PC-9 (cell line): ENCODE data around the gene TOX4. TPM values are rescaled to one million over a fixed set of nuclear protein-coding genes. Genes with fewer than 3 reads are reported as not detected.

Experiments
- BruUV-seq: library from RNA; stranded (reverse); fragments of 400-500 nt; replicated peaks from 2 replicates; lab custom pipeline; 2021; lab: Mats Ljungman, UMichigan
- CTCF ChIA-PET: fragments of 300-600 bp; sonication (Branson Sonifier 250); formaldehyde crosslinking; loops from one replicate; lab custom pipeline; 2022; ENCODE audit warnings: antibody characterized with exemption; lab: Charles Lee
- POLR2A ChIA-PET: fragments of 300-600 bp; sonication (Branson Sonifier 250); formaldehyde crosslinking; loops from one replicate; lab custom pipeline; 2022; ENCODE audit warnings: antibody characterized with exemption; ENCODE audit not compliant: unreplicated experiment; lab: Charles Lee
- DNase-seq, 2 experiments: peaks; one replicate each; pipeline versions ENCODE4 v3.0.0 to v3.0.0-alpha.2; 2015 to 2022; ENCODE audit warnings: mixed read lengths in 1 of 2
- H2AFZ ChIP-seq: fragments of 200-600 bp; sonication (generic); 2 replicates; pipeline ENCODE4 v1.8.1; 2017; ENCODE audit warnings: antibody characterized with exemption
- H3F3A ChIP-seq: fragments of 200-600 bp; sonication (generic); 2 replicates; pipeline ENCODE4 v1.8.1; 2017; ENCODE audit warnings: antibody characterized with exemption, mild to moderate bottlenecking, low read depth; ENCODE audit not compliant: insufficient read depth
- H3K27ac ChIP-seq: fragments of 200-600 bp; sonication (generic); 2 replicates; pipeline ENCODE4 v1.6.1; 2016; ENCODE audit warnings: mixed run types
- H3K27me3 ChIP-seq: fragments of 200-600 bp; sonication (generic); 2 replicates; pipeline ENCODE4 v1.6.1; 2016; ENCODE audit warnings: low read depth, mixed run types; ENCODE audit not compliant: insufficient read depth
- H3K36me3 ChIP-seq: fragments of 200-600 bp; sonication (generic); 2 replicates; pipeline ENCODE4 v1.6.1; 2016; ENCODE audit warnings: low read depth, mixed run types
- H3K4me1 ChIP-seq: fragments of 200-600 bp; sonication (generic); replicated peaks from 2 replicates; pipeline ENCODE4 v1.6.1; 2016; ENCODE audit warnings: mixed run types; ENCODE audit not compliant: insufficient read depth
- H3K4me2 ChIP-seq: fragments of 200-600 bp; sonication (generic); 2 replicates; pipeline ENCODE4 v1.6.1; 2017; ENCODE audit warnings: mixed run types
- H3K4me3 ChIP-seq: fragments of 200-600 bp; sonication (generic); 2 replicates; pipeline ENCODE4 v1.6.1; 2016; ENCODE audit warnings: mixed run types
- H3K79me2 ChIP-seq: fragments of 200-600 bp; sonication (generic); 2 replicates; pipeline ENCODE4 v1.6.1; 2017; ENCODE audit warnings: low read depth, mixed run types
- H3K9me2 ChIP-seq: fragments of 200-600 bp; sonication (generic); 2 replicates; pipeline ENCODE4 v1.8.1; 2017; ENCODE audit warnings: mild to moderate bottlenecking; ENCODE audit not compliant: insufficient read depth
- H3K9me3 ChIP-seq: fragments of 200-600 bp; sonication (generic); 2 replicates; pipeline ENCODE4 v1.8.1; 2016; ENCODE audit warnings: low read depth; ENCODE audit not compliant: insufficient read depth
- H4K20me1 ChIP-seq: fragments of 200-600 bp; sonication (generic); 2 replicates; pipeline ENCODE4 v1.8.1; 2017; ENCODE audit not compliant: insufficient read depth
- EZH2 ChIP-seq: fragments of 200-600 bp; sonication (generic); IDR thresholded peaks from 2 replicates; pipeline ENCODE4 v1.8.0; 2017; ENCODE audit warnings: antibody characterized with exemption, low read depth
- intact Hi-C: fragments of 100-400 bp; cut with micrococcal nuclease; formaldehyde crosslinking; loops from one replicate; pipeline ENCODE4 v1.10.0; 2022; ENCODE audit not compliant: unreplicated experiment
- total RNA-seq: library from RNA; stranded (reverse); gene quantifications from 2 replicates; pipeline ENCODE4 v1.2.3, GENCODE V29; 2021
- TF ChIP-seq, protein P1 (sequence below): fragments of 200-600 bp; sonication (generic); conservative IDR thresholded peaks from 2 replicates; pipeline ENCODE4 v1.6.1; 2017; ENCODE audit warnings: mixed run types, antibody characterized with exemption, mild to moderate bottlenecking, moderate library complexity

TOX4 gene
- total RNA-seq, 1 experiment from 2014 or later: 50.6 TPM

DNA sequence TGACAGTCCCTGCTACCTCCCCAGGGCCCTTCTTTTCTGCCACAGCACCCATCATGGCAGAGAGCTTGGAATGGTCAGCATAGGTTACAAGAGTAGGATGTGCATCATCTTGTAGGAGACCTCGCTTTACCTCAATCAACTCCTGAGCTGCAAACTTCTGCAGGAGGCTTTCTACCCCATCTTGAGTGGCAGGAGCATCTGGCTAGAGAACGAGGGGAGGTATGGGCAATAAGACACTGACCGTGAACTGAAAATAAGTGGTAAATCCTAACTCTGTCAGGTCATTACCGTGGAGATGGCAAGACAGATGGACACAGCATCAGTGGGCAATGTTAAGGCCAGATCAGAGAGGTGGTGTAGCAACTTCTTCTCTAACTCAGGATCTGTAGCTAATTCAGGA, 26.4 kb downstream of the TOX4 start:
- peaks cover 13% of the 10 kb centered on the region for H3K79me2 ChIP-seq

DNA sequence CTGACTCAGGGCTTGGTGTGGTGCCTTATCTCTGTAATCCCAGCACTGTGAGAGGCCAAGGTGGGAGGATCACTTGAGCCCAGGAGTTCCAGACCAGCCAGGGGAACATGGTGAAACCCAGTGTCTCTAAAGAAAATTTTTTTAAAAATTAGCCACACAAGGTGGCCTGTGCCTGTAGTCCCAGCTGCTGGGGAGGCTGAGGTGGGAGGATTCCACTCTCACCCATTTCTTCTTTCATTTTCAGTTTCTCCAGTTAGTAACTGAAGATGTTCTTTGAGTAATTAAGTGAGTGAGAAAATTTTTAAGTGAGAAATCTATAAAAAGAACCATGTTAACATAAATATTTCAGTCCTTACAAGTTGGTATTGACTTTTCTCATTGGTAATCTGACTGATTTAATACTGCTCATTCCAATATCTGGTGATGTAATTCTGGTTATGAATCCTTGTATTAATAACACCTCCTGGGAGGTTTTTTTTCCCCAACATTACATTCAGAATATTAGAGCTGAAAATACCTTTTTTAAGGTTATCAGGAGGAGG, 28.1 kb downstream of the TOX4 start:
- no peaks in the 10 kb centered on the region for H3K36me3 ChIP-seq
- H3K9me3 ChIP-seq: no peaks in the 10 kb centered on the region
- CTCF ChIA-PET: no interaction called here
- no peak for DNase-seq
- no peaks in the 10 kb centered on the region for H3F3A ChIP-seq
- H3K4me1 ChIP-seq: peaks cover 9% of the 10 kb centered on the region
- BruUV-seq: no TSS peak
- no peaks in the 10 kb centered on the region for H3K27me3 ChIP-seq
- POLR2A ChIA-PET: no interaction called here
- peaks cover 30% of the 10 kb centered on the region for H3K79me2 ChIP-seq
- H3K27ac ChIP-seq: no peak overlapping the region
- H2AFZ ChIP-seq: no peak overlapping the region
- H3K4me2 ChIP-seq: no peak overlapping the region
- intact Hi-C loops: no loop called here
- H3K4me3 ChIP-seq: no peak overlapping the region
- no peaks in the 10 kb centered on the region for H3K9me2 ChIP-seq
- no peaks in the 10 kb centered on the region for H4K20me1 ChIP-seq
- no peak for TF ChIP-seq EZH2
- TF ChIP-seq, protein P1, sequence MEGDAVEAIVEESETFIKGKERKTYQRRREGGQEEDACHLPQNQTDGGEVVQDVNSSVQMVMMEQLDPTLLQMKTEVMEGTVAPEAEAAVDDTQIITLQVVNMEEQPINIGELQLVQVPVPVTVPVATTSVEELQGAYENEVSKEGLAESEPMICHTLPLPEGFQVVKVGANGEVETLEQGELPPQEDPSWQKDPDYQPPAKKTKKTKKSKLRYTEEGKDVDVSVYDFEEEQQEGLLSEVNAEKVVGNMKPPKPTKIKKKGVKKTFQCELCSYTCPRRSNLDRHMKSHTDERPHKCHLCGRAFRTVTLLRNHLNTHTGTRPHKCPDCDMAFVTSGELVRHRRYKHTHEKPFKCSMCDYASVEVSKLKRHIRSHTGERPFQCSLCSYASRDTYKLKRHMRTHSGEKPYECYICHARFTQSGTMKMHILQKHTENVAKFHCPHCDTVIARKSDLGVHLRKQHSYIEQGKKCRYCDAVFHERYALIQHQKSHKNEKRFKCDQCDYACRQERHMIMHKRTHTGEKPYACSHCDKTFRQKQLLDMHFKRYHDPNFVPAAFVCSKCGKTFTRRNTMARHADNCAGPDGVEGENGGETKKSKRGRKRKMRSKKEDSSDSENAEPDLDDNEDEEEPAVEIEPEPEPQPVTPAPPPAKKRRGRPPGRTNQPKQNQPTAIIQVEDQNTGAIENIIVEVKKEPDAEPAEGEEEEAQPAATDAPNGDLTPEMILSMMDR: no peak

More for the DNA sequence above, 26.4 kb downstream of the TOX4 start:
- no TSS peak for BruUV-seq
- H3K4me1 ChIP-seq: no peaks in the 10 kb centered on the region
- H3K27ac ChIP-seq: no peak overlapping the region
- H3K36me3 ChIP-seq: no peaks in the 10 kb centered on the region; the same call in 1 of the 2 replicates
- no peak overlapping the region for H2AFZ ChIP-seq
- intact Hi-C loops: no loop called here
- no peak for TF ChIP-seq EZH2
- TF ChIP-seq, protein P1: no peak
- no peak for DNase-seq
- no peaks in the 10 kb centered on the region for H3K27me3 ChIP-seq
- peaks cover 1% of the 10 kb centered on the region; the same call in 1 of the 2 replicates for H4K20me1 ChIP-seq
- no peaks in the 10 kb centered on the region for H3K9me2 ChIP-seq
- ChIA-PET POLR2A (no interaction called here), CTCF (no interaction called here)
- H3K4me2 ChIP-seq: no peak overlapping the region
- H3K4me3 ChIP-seq: no peak overlapping the region
- H3F3A ChIP-seq: peaks cover 5% of the 10 kb centered on the region; the same call in 1 of the 2 replicates
- no peaks in the 10 kb centered on the region for H3K9me3 ChIP-seq

DNA sequence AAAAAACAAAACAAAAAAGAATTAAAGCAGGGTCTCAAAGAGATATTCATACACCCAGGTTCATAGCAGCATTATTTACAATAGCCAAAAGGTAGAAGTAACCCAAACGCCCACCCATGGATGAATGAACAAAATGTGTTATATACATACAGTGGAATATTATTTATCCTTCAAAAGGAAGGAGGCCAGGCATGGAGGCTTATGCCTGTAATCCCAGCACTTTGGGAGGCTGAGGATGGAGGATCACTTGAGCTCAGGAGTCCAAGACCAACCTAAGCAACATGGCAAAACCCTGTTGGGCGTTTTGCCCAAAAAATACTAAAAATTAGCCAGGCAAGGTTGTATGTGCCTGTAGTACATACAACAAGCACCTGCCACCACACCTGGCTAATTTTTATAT, 29.6 kb downstream of the TOX4 start:
- ChIA-PET CTCF (no interaction called here), POLR2A (no interaction called here)
- Histone ChIP-seq H3K9me3 (no peaks in the 10 kb centered on the region), H3K4me3 (no peak overlapping the region), H3F3A (no peaks in the 10 kb centered on the region), H3K9me2 (no peaks in the 10 kb centered on the region), H4K20me1 (no peaks in the 10 kb centered on the region), H3K4me2 (no peak overlapping the region), H2AFZ (no peak overlapping the region), H3K79me2 (peaks cover 38% of the 10 kb centered on the region), H3K4me1 (peaks cover 10% of the 10 kb centered on the region), H3K27ac (no peak overlapping the region), H3K27me3 (no peaks in the 10 kb centered on the region), H3K36me3 (no peaks in the 10 kb centered on the region)
- TF ChIP-seq, protein P1: no peak
- no peak for TF ChIP-seq EZH2
- no peak for DNase-seq
- BruUV-seq: no TSS peak
- intact Hi-C loops: no loop called here
